ENCODE data around the gene PDPN. TPM values are rescaled to one million over a fixed set of nuclear protein-coding genes. Genes with fewer than 3 reads are reported as not detected.

Gene PDPN
- total RNA-seq, 1 donor from 2014 or later, result 8.5 TPM

DNA sequence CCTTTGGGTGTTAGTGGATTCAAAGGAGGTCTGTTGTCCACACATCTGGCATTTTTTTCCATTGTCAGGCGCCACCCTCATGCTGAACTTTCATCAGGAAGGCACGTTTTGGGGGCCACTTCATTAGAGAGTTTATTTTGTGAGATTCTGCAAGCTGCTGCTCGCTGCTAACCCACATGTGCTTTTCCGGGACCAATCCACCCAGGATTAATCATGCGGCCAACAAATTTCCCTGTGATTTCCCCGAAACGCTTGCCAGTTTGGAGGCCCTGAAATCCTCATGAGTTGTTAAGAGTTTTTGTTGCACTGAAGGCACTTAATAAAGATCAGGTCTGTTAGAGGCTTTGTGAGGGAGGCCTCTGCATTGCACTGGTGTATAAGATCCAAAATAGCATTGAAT is 2.4 kb downstream of the PDPN start:
- H3K36me3 ChIP-seq, result no peaks in the 10 kb centered on the region
- H3K27ac ChIP-seq, result no peak overlapping the region
- no peak overlapping the region for H3K4me3 ChIP-seq
- no peaks in the 10 kb centered on the region for H3K4me1 ChIP-seq
- no peaks in the 10 kb centered on the region for H3K27me3 ChIP-seq
- no peaks in the 10 kb centered on the region for H3K9me3 ChIP-seq
- DNase-seq (ENCODE audit: low spot score in 2 of 2), result no peak
- TF ChIP-seq CTCF (IDR thresholded peaks at IDR 0.05), result no peak
- intact Hi-C loops (cut with DNase I), result no loop called here

- no peak overlapping the region for H3K27ac ChIP-seq
- intact Hi-C loops (cut with DNase I), result no loop called here
- no peaks in the 10 kb centered on the region for H3K4me1 ChIP-seq
These were observed 3.8 kb downstream of the PDPN start for GRCh38 chr1:13587256-13588030.

GRCh38 chr1:13588946-13589796 is 5.5 kb downstream of the PDPN start:
- no peak for DNase-seq (ENCODE audit: low spot score in 2 of 2)
- Histone ChIP-seq H3K4me1 (no peaks in the 10 kb centered on the region), H3K36me3 (no peaks in the 10 kb centered on the region), H3K4me3 (no peak overlapping the region), H3K27me3 (no peaks in the 10 kb centered on the region), H3K9me3 (no peaks in the 10 kb centered on the region), H3K27ac (no peak overlapping the region)
- no peak for TF ChIP-seq CTCF (IDR thresholded peaks at IDR 0.05)
- intact Hi-C loops (cut with DNase I), result no loop called here

More at GRCh38 chr1:13587256-13588030, 3.8 kb downstream of the PDPN start:
- Histone ChIP-seq H3K36me3 (no peaks in the 10 kb centered on the region), H3K9me3 (no peaks in the 10 kb centered on the region), H3K27me3 (no peaks in the 10 kb centered on the region), H3K4me3 (no peak overlapping the region)
- no peak for DNase-seq (ENCODE audit: low spot score in 2 of 2)
- no peak for TF ChIP-seq CTCF (IDR thresholded peaks at IDR 0.05)

- Histone ChIP-seq H3K9me3 (no peaks in the 10 kb centered on the region), H3K27ac (no peak overlapping the region), H3K27me3 (no peaks in the 10 kb centered on the region), H3K4me3 (no peak overlapping the region), H3K36me3 (no peaks in the 10 kb centered on the region), H3K4me1 (no peaks in the 10 kb centered on the region)
- intact Hi-C loops (cut with DNase I), result no loop called here
- DNase-seq (ENCODE audit: low spot score in 2 of 2), result no peak
- no peak for TF ChIP-seq CTCF (IDR thresholded peaks at IDR 0.05)
These were observed 6.9 kb downstream of the PDPN start for GRCh38 chr1:13590486-13590885.

GRCh38 chr1:13593511-13594131 is 10.0 kb downstream of the PDPN start:
- peak overlapping the region; percentile 48 to 54 for H3K27ac ChIP-seq
- H3K9me3 ChIP-seq, result no peaks in the 10 kb centered on the region
- no peak overlapping the region for H3K4me3 ChIP-seq
- H3K4me1 ChIP-seq, result no peaks in the 10 kb centered on the region
- DNase-seq (ENCODE audit: low spot score in 2 of 2), result peak in 1 of 2 donors; percentile 77
- H3K27me3 ChIP-seq, result no peaks in the 10 kb centered on the region
- no peak for TF ChIP-seq CTCF (IDR thresholded peaks at IDR 0.05)
- intact Hi-C loops (cut with DNase I), result no loop called here
- no peaks in the 10 kb centered on the region for H3K36me3 ChIP-seq

Data from ascending aorta (tissue), 2 donors.